Glutamatergic neuron (in vitro differentiated cells): ENCODE results near the gene ADAP1. TPM values are rescaled to one million over a fixed set of nuclear protein-coding genes. Genes with fewer than 3 reads are reported as not detected.

Experiments used
- DNase-seq: peaks from one replicate; pipeline ENCODE4 v3.0.0; 2022
- H3K27ac Mint-ChIP-seq: one replicate; pipeline ENCODE4 v1.8.0; 2020; ENCODE audit warnings: mild to moderate bottlenecking, mixed read lengths, inconsistent platforms; ENCODE audit not compliant: unreplicated experiment
- H3K27me3 Mint-ChIP-seq: one replicate; pipeline ENCODE4 v1.8.0; 2020; ENCODE audit warnings: mild to moderate bottlenecking, moderate library complexity, mixed read lengths, inconsistent platforms; ENCODE audit not compliant: unreplicated experiment
- H3K36me3 Mint-ChIP-seq: one replicate; pipeline ENCODE4 v1.8.0; 2020; ENCODE audit warnings: mild to moderate bottlenecking, mixed read lengths, inconsistent platforms; ENCODE audit not compliant: unreplicated experiment
- H3K4me1 Mint-ChIP-seq: one replicate; pipeline ENCODE4 v1.8.0; 2020; ENCODE audit warnings: mild to moderate bottlenecking, low read depth, mixed read lengths, inconsistent platforms; ENCODE audit not compliant: unreplicated experiment
- H3K4me3 Mint-ChIP-seq: one replicate; pipeline ENCODE4 v1.8.0; 2020; ENCODE audit warnings: mild to moderate bottlenecking, mixed read lengths, inconsistent platforms; ENCODE audit not compliant: unreplicated experiment
- H3K9me3 Mint-ChIP-seq: one replicate; pipeline ENCODE4 v1.8.0; 2020; ENCODE audit warnings: mild to moderate bottlenecking, moderate library complexity, mixed read lengths, inconsistent platforms; ENCODE audit not compliant: unreplicated experiment
- total RNA-seq: library from RNA; stranded (reverse); fragmentation: NEBNext Ultra II Directional; extraction: Animal tissue kit (Norgen Biotek cat#: 25700); gene quantifications from one replicate; pipeline ENCODE4 v1.2.1, GENCODE V29; 2021; ENCODE audit not compliant: unreplicated experiment
- TF ChIP-seq, protein P1 (sequence below): fragments of 200-600 bp; sonication (generic); IDR thresholded peaks from one replicate; pipeline ENCODE4 v1.5.0; 2021; ENCODE audit not compliant: partially characterized antibody, unreplicated experiment

The ADAP1 gene
- total RNA-seq, 1 donor from 2014 or later: 61.1 TPM

GRCh38 chr7:990352-990932 lies 36.0 kb upstream of the ADAP1 start:
- H3K27me3 Mint-ChIP-seq: peaks cover 4% of the 10 kb centered on the region
- TF ChIP-seq, protein P1, sequence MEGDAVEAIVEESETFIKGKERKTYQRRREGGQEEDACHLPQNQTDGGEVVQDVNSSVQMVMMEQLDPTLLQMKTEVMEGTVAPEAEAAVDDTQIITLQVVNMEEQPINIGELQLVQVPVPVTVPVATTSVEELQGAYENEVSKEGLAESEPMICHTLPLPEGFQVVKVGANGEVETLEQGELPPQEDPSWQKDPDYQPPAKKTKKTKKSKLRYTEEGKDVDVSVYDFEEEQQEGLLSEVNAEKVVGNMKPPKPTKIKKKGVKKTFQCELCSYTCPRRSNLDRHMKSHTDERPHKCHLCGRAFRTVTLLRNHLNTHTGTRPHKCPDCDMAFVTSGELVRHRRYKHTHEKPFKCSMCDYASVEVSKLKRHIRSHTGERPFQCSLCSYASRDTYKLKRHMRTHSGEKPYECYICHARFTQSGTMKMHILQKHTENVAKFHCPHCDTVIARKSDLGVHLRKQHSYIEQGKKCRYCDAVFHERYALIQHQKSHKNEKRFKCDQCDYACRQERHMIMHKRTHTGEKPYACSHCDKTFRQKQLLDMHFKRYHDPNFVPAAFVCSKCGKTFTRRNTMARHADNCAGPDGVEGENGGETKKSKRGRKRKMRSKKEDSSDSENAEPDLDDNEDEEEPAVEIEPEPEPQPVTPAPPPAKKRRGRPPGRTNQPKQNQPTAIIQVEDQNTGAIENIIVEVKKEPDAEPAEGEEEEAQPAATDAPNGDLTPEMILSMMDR: no peak
- peaks cover 5% of the 10 kb centered on the region for H3K4me1 Mint-ChIP-seq
- no peak overlapping the region for H3K4me3 Mint-ChIP-seq
- no peak overlapping the region for H3K27ac Mint-ChIP-seq
- no peak for DNase-seq
- no peaks in the 10 kb centered on the region for H3K36me3 Mint-ChIP-seq
- H3K9me3 Mint-ChIP-seq: peaks cover 3% of the 10 kb centered on the region

- Mint-ChIP-seq H3K4me3 (no peak overlapping the region), H3K27ac (no peak overlapping the region), H3K9me3 (peaks cover 4% of the 10 kb centered on the region), H3K36me3 (no peaks in the 10 kb centered on the region), H3K27me3 (peaks cover 7% of the 10 kb centered on the region), H3K4me1 (peaks cover 2% of the 10 kb centered on the region)
- DNase-seq: no peak
- TF ChIP-seq, protein P1: no peak
These were observed 34.6 kb upstream of the ADAP1 start for GRCh38 chr7:988963-989529.

DNA sequence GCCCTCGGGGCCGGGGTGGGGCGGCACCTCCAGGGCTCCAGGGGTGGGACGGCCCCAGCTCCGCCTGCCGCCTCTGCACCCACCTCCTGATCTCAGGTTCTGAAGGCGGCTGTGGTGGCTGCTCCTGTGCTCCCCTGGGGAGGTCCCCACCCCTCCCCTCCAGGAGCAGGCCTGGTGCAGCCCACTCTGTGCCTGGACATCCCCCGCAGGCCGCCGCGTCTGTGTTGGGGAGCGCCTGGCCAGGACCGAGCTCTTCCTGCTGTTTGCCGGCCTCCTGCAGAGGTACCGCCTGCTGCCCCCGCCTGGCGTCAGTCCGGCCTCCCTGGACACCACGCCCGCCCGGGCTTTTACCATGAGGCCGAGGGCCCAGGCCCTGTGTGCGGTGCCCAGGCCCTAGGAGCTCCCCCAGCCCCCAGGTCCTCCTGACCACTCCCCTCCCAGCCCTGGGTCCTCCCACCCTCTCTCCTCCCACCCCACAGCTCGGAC lies 34.0 kb upstream of the ADAP1 start:
- H3K27ac Mint-ChIP-seq: no peak overlapping the region
- DNase-seq: no peak
- TF ChIP-seq, protein P1: no peak
- H3K36me3 Mint-ChIP-seq: no peaks in the 10 kb centered on the region
- H3K4me1 Mint-ChIP-seq: peaks cover 2% of the 10 kb centered on the region
- H3K9me3 Mint-ChIP-seq: peaks cover 4% of the 10 kb centered on the region
- H3K27me3 Mint-ChIP-seq: peaks cover 7% of the 10 kb centered on the region
- H3K4me3 Mint-ChIP-seq: no peak overlapping the region

- Mint-ChIP-seq H3K4me3 (no peak overlapping the region), H3K27ac (no peak overlapping the region), H3K9me3 (peaks cover 4% of the 10 kb centered on the region), H3K36me3 (no peaks in the 10 kb centered on the region), H3K27me3 (peaks cover 7% of the 10 kb centered on the region), H3K4me1 (peaks cover 2% of the 10 kb centered on the region)
- no peak for DNase-seq
- TF ChIP-seq, protein P1: no peak
These were observed 33.4 kb upstream of the ADAP1 start for GRCh38 chr7:987909-988308.
